OCI-M1 (cell line): Measurements from ENCODE around the gene SH3RF1.
"Not testable (repeated sequence)": the region's sequence is repeated elsewhere in the genome, so short reads cannot be mapped to it uniquely, and the experiment has no call there.

Experiments used
- DNase-seq: peaks from one replicate; lab custom pipeline; 2025; lab: John Stamatoyannopoulos, UW

SH3RF1 gene

GRCh38 chr4:169225812-169226211, 44.9 kb downstream of the SH3RF1 start:
- DNase-seq: no peak

GRCh38 chr4:169225058-169225751, 45.6 kb downstream of the SH3RF1 start:
- DNase-seq: no peak

- no peak for DNase-seq
These were observed 48.0 kb downstream of the SH3RF1 start for GRCh38 chr4:169222761-169223160.

GRCh38 chr4:169221662-169222061, 49.1 kb downstream of the SH3RF1 start:
- no peak for DNase-seq

- no peak for DNase-seq
These were observed 49.8 kb downstream of the SH3RF1 start for GRCh38 chr4:169220854-169221411.

- DNase-seq: no peak
These were observed 50.3 kb downstream of the SH3RF1 start for GRCh38 chr4:169220447-169220846.

GRCh38 chr4:169219440-169219839, 51.3 kb downstream of the SH3RF1 start:
- DNase-seq: no peak

- no peak for DNase-seq
These were observed 55.1 kb downstream of the SH3RF1 start for GRCh38 chr4:169215656-169216055.

- no peak for DNase-seq
These were observed 57.8 kb downstream of the SH3RF1 start for GRCh38 chr4:169212981-169213380.

GRCh38 chr4:169210504-169211118, 60.1 kb downstream of the SH3RF1 start:
- DNase-seq: no peak

GRCh38 chr4:169209388-169209883, 61.3 kb downstream of the SH3RF1 start:
- DNase-seq: no peak

- no peak for DNase-seq
These were observed 62.2 kb downstream of the SH3RF1 start for GRCh38 chr4:169208516-169208915.

- no peak for DNase-seq
These were observed 62.7 kb downstream of the SH3RF1 start for GRCh38 chr4:169208090-169208455.

GRCh38 chr4:169207436-169208089, 63.2 kb downstream of the SH3RF1 start:
- no peak for DNase-seq

GRCh38 chr4:169205744-169206080, 65.0 kb downstream of the SH3RF1 start:
- no peak for DNase-seq

GRCh38 chr4:169205075-169205743, 65.5 kb downstream of the SH3RF1 start:
- DNase-seq: no peak

- no peak for DNase-seq
These were observed 66.9 kb downstream of the SH3RF1 start for GRCh38 chr4:169203891-169204290.

- DNase-seq: not testable (repeated sequence)
These were observed 67.5 kb downstream of the SH3RF1 start for GRCh38 chr4:169203278-169203677.

- no peak for DNase-seq
These were observed 67.9 kb downstream of the SH3RF1 start for GRCh38 chr4:169202878-169203277.

GRCh38 chr4:169202145-169202699, 68.5 kb downstream of the SH3RF1 start:
- no peak for DNase-seq

- DNase-seq: no peak
These were observed 69.3 kb downstream of the SH3RF1 start for GRCh38 chr4:169201222-169202144.
